ENCODE results near the gene HECA.

Gene HECA

DNA sequence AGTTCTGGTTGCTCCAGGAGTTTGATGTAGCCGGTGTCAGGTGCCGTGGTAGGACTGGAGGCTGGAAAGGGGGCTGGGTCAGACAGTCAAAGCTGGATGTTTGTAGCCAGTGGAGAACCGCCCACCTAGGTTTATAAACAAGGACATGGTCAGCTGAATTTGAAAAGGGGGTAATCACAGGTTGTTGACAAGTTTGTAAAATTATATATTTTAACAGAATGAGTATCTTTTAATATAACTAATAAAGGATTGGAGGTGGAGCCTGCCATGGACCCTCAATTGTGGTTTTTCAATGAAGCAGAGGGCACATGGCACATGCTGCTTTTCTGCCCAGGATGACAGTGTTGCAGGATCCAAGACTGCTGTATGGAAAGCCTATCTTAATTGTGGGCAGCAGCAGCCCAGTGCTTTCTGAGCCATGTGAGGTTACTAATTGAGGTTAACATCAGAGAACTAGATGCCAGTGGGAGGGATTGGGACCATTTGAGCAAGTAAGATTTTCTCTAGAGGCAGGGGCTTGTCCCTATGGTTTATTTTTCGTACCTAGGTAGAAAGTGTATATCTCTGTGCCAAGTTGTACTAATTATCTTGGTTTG lies 9.7 kb downstream of the HECA start:
- in situ Hi-C loops (cut with HindIII; ENCODE audit: low pct_unique_long_range_greater_than_20kb, low sequenced_read_pairs), result no loop called here
- no peak for DNase-seq (ENCODE audit: low read depth in 1 of 2, low spot score in 1 of 2)

DNA sequence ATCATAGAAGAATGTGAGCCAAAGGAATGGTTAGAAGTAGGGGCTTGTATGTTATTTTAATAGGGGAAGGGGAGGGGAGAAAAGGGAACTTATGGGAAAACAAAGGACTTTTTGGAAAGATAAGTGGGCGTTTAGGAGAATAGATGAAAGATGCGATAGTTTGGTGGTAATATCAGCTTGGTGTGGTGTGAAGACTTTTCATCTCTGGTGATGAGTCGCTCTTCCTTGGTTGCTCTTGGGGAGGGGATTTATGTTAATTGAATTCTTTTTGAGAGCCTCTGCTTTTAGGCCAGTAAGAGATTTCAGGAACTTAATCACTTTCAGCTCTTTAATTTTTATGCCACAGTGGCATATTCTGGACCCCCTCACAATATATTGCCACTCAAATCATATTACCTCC lies 10.8 kb downstream of the HECA start:
- DNase-seq (ENCODE audit: low read depth in 1 of 2, low spot score in 1 of 2), result no peak
- in situ Hi-C loops (cut with HindIII; ENCODE audit: low pct_unique_long_range_greater_than_20kb, low sequenced_read_pairs), result no loop called here
- no peak for TF ChIP-seq JUND (IDR thresholded peaks at IDR 0.05; ENCODE audit: low read depth)

More for the DNA sequence above, 9.7 kb downstream of the HECA start:
- no peak for TF ChIP-seq JUND (IDR thresholded peaks at IDR 0.05; ENCODE audit: low read depth)

GRCh38 chr6:139146317-139146726 lies 11.4 kb downstream of the HECA start:
- TF ChIP-seq JUND (IDR thresholded peaks at IDR 0.05; ENCODE audit: low read depth), result no peak
- in situ Hi-C loops (cut with HindIII; ENCODE audit: low pct_unique_long_range_greater_than_20kb, low sequenced_read_pairs), result no loop called here
- no peak for DNase-seq (ENCODE audit: low read depth in 1 of 2, low spot score in 1 of 2)

DNA sequence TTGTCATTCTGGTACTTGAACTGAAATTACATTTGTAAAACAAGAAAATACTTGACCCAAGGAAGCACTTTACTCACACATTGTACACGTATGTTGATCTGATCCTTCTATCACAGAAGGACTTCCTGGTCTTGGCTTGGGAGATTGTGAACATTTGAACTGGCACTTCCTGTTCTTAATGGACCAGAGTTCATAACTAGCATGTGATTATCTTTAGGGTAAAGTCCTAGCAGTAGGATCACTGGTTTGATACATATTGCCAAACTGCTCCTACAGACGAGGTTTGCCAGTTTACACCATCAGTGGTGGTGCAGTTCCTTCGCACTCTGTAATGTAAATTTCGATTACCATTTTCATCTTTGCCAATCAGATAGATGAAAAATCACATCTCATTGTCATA lies 12.7 kb downstream of the HECA start:
- DNase-seq (ENCODE audit: low read depth in 1 of 2, low spot score in 1 of 2), result no peak
- in situ Hi-C loops (cut with HindIII; ENCODE audit: low pct_unique_long_range_greater_than_20kb, low sequenced_read_pairs), result no loop called here
- TF ChIP-seq JUND (IDR thresholded peaks at IDR 0.05; ENCODE audit: low read depth), result no peak

DNA sequence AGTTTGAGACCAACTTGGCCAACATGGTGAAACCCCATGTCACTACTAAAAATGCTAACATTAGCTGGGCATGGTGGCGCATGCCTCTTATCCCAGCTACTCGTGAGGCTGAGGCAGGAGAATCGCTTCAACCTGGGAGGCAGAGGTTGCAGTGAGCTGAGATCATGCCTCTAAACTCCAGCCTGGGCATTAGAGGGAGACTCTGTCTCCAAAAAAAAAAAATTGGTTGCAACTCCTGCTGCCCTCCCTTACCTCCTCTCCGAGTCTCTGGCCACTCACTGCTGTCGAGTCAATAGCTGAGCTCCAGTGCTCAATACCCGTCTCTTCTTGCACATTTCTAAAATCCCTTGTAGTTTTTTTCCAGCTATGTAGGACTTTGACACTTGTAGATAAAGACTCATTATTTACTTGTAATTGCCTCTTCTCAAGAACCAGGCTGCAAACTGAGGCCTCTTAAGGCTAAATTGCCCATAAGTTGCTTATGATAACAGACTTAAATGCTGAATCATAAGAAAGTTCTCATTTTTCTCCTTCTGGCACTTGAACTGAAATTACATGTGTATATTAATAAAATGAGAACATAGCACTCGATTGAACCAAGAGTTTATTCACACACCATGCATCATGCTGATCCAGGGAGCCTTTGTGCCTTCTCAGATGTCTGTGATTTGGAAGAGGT lies 13.8 kb downstream of the HECA start:
- in situ Hi-C loops (cut with HindIII; ENCODE audit: low pct_unique_long_range_greater_than_20kb, low sequenced_read_pairs), result no loop called here
- no peak for TF ChIP-seq JUND (IDR thresholded peaks at IDR 0.05; ENCODE audit: low read depth)
- DNase-seq (ENCODE audit: low read depth in 1 of 2, low spot score in 1 of 2), result no peak

- in situ Hi-C loops (cut with HindIII; ENCODE audit: low pct_unique_long_range_greater_than_20kb, low sequenced_read_pairs), result no loop called here
- no peak for DNase-seq (ENCODE audit: low read depth in 1 of 2, low spot score in 1 of 2)
- TF ChIP-seq JUND (IDR thresholded peaks at IDR 0.05; ENCODE audit: low read depth), result no peak
These were observed 14.5 kb downstream of the HECA start for GRCh38 chr6:139149383-139149782.

GRCh38 chr6:139150920-139151319 lies 16.0 kb downstream of the HECA start:
- no peak for DNase-seq (ENCODE audit: low read depth in 1 of 2, low spot score in 1 of 2)
- in situ Hi-C loops (cut with HindIII; ENCODE audit: low pct_unique_long_range_greater_than_20kb, low sequenced_read_pairs), result no loop called here
- no peak for TF ChIP-seq JUND (IDR thresholded peaks at IDR 0.05; ENCODE audit: low read depth)

- DNase-seq (ENCODE audit: low read depth in 1 of 2, low spot score in 1 of 2), result no peak
- no peak for TF ChIP-seq JUND (IDR thresholded peaks at IDR 0.05; ENCODE audit: low read depth)
- in situ Hi-C loops (cut with HindIII; ENCODE audit: low pct_unique_long_range_greater_than_20kb, low sequenced_read_pairs), result no loop called here
These were observed 16.7 kb downstream of the HECA start for GRCh38 chr6:139151425-139152087.

- no peak for DNase-seq (ENCODE audit: low read depth in 1 of 2, low spot score in 1 of 2)
- in situ Hi-C loops (cut with HindIII; ENCODE audit: low pct_unique_long_range_greater_than_20kb, low sequenced_read_pairs), result no loop called here
- TF ChIP-seq JUND (IDR thresholded peaks at IDR 0.05; ENCODE audit: low read depth), result no peak
These were observed 17.4 kb downstream of the HECA start for GRCh38 chr6:139152088-139152891.

- in situ Hi-C loops (cut with HindIII; ENCODE audit: low pct_unique_long_range_greater_than_20kb, low sequenced_read_pairs), result no loop called here
- no peak for DNase-seq (ENCODE audit: low read depth in 1 of 2, low spot score in 1 of 2)
- no peak for TF ChIP-seq JUND (IDR thresholded peaks at IDR 0.05; ENCODE audit: low read depth)
These were observed 18.0 kb downstream of the HECA start for GRCh38 chr6:139152892-139153271.

DNA sequence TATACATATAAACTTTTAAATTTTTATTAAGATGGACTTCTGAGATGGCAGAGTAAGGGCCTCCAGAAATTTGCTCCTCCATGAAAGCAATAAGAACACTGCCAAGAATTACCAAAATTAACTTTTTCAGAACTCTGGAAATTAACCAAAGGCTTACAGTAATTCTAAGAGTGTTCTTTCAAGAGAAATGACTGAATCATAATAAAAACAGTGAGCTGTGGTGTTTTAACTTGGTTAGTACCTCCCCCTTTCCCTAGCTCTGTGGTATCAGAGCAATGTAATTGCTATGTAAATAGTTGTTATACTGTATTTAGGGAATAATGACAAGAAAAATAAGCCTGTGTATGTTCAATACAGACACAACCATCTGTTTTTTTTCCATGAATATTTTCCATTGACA lies 19.0 kb downstream of the HECA start:
- DNase-seq (ENCODE audit: low read depth in 1 of 2, low spot score in 1 of 2), result no peak
- in situ Hi-C loops (cut with HindIII; ENCODE audit: low pct_unique_long_range_greater_than_20kb, low sequenced_read_pairs), result no loop called here
- no peak for TF ChIP-seq JUND (IDR thresholded peaks at IDR 0.05; ENCODE audit: low read depth)

GRCh38 chr6:139154881-139155547 lies 20.1 kb downstream of the HECA start:
- no peak for DNase-seq (ENCODE audit: low read depth in 1 of 2, low spot score in 1 of 2)
- no peak for TF ChIP-seq JUND (IDR thresholded peaks at IDR 0.05; ENCODE audit: low read depth)
- in situ Hi-C loops (cut with HindIII; ENCODE audit: low pct_unique_long_range_greater_than_20kb, low sequenced_read_pairs), result no loop called here

Data from T47D (cell line).